Measurements from ENCODE around the gene SPOPL.

Gene SPOPL

DNA sequence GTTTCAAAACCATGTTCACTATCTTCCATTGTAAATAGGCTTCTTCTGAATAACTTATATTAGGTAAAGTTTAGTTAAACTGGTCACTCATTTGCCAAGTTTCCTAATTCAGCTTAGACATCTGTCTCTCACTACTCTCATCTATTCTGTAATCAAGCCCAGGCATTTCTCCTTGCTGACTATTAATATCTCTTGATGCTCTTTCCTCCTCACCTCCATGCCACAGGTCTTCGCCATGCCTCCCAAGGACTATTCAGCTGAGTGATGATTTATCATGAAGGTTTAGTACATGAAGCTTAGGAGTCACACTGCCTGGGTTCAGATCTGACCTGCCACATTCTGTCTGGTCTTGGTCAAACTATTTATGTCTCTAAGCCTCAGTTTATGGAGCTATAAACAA is 115.5 kb downstream of the SPOPL start:
- TF ChIP-seq Cebpa-rat (IDR thresholded peaks at IDR 0.05) = no peak
- no peak overlapping the region for H3K4me2 ChIP-seq
- no peak overlapping the region for H3K9ac ChIP-seq
- H3K9me3 ChIP-seq (replicated peaks in 1 of 11) = no peaks in the 10 kb centered on the region
- no peaks in the 10 kb centered on the region for H3K27me3 ChIP-seq
- H3K4me1 ChIP-seq = no peaks in the 10 kb centered on the region
- no peaks in the 10 kb centered on the region for H3K36me3 ChIP-seq
- H4K20me1 ChIP-seq = no peaks in the 10 kb centered on the region
- H3K27ac ChIP-seq = no peak overlapping the region
- H3K4me3 ChIP-seq = no peak overlapping the region

DNA sequence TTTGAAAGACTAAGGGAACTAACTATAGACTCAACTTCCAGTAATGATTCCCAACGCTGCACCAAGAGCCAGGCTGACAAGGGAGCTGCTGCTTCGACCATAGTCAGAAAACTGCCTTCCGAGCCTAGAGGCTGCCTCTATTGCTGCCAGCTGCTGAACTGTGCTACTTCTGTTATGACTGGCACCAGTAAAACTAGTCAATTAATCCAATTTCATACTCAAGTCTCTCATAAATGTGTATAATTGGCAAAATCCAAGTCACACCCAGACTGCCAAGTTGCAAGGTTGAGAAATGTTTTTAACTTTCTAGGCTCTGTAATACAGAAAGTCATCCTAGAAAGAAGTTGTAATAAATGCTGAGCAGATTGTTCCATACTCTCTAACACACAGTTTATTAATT is 117.4 kb downstream of the SPOPL start:
- no peaks in the 10 kb centered on the region for H3K9me3 ChIP-seq (replicated peaks in 1 of 11)
- no peak overlapping the region for H3K9ac ChIP-seq
- no peak overlapping the region for H3K27ac ChIP-seq
- H3K4me3 ChIP-seq = no peak overlapping the region
- H3K36me3 ChIP-seq = no peaks in the 10 kb centered on the region
- H3K4me1 ChIP-seq = peaks cover 0 to 6% (median 0%) of the 10 kb centered on the region in 10 experiments; a peak in 1 of 20 replicates
- TF ChIP-seq Cebpa-rat (IDR thresholded peaks at IDR 0.05) = no peak
- no peaks in the 10 kb centered on the region for H4K20me1 ChIP-seq
- no peak overlapping the region for H3K4me2 ChIP-seq
- H3K27me3 ChIP-seq = no peaks in the 10 kb centered on the region

DNA sequence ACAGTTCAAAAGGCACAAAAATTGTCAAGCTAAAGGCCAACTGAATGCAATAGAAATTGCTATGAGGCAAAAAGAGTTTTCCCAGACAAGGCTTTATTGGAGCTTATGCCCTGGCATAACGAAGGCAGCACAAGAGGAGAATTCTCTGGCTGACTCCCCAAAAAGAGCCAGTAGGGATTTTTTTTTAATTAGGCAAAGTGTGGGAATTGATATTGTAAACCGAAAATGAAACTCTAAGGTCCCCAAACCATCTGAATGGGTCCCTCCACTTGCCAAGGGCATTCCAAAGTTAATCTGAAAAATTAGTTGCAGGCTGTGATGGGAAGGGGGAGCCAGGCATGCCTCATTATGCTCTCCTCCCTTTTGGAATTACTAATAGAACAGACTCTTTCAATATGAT is 118.9 kb downstream of the SPOPL start:
- H3K27me3 ChIP-seq = no peaks in the 10 kb centered on the region
- H3K9ac ChIP-seq = no peak overlapping the region
- no peak for TF ChIP-seq Cebpa-rat (IDR thresholded peaks at IDR 0.05)
- H3K36me3 ChIP-seq = no peaks in the 10 kb centered on the region
- H4K20me1 ChIP-seq = no peaks in the 10 kb centered on the region
- peaks cover 0 to 6% (median 0%) of the 10 kb centered on the region in 10 experiments; a peak in 1 of 20 replicates for H3K4me1 ChIP-seq
- H3K27ac ChIP-seq = no peak overlapping the region
- H3K4me2 ChIP-seq = no peak overlapping the region
- no peaks in the 10 kb centered on the region for H3K9me3 ChIP-seq (replicated peaks in 1 of 11)
- no peak overlapping the region for H3K4me3 ChIP-seq

DNA sequence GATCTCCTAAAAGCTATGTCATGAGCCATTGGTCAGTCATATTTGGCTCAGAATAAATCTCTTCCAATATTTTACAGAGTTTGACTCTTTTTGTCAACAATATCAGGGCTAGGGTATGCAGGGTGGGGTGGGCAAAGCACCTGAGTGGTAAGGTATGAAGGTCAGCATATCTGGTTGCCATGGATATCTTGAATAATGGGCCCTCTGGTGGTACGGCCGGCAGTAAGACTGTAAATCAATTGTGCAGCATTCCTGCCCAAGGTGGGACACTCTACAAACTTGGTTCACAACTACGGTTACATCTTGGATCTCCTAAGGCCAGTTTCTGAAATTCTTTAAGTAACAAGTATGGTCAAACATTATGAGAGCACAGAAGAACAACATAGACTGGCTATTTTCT is 119.6 kb downstream of the SPOPL start:
- TF ChIP-seq Cebpa-rat (IDR thresholded peaks at IDR 0.05) = no peak
- Histone ChIP-seq H3K27me3 (no peaks in the 10 kb centered on the region), H4K20me1 (no peaks in the 10 kb centered on the region), H3K9ac (no peak overlapping the region), H3K9me3 (replicated peaks in 1 of 11) (no peaks in the 10 kb centered on the region), H3K27ac (no peak overlapping the region), H3K4me1 (peaks cover 0 to 6% (median 0%) of the 10 kb centered on the region in 10 experiments; a peak in 1 of 20 replicates), H3K36me3 (no peaks in the 10 kb centered on the region), H3K4me2 (no peak overlapping the region), H3K4me3 (no peak overlapping the region)

DNA sequence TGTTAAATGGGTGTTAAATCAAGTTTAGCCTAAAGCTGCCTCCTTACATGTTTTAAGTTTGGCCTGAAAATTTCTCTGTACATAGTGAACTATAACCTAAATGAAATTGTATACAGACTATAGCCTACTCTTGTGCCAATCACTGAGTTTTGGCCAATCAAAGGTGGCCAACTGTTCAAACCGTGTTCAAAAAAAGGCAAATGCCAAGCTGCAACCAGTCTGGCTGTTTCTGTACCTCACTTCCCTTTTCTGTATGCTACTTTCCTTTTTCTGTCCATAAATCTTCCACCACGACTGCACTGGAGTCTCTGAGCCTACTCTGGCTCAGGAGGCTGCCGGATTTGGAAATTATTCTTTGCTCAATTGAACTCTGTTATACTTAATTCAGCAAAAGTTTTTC is 121.0 kb downstream of the SPOPL start:
- Histone ChIP-seq H4K20me1 (no peaks in the 10 kb centered on the region), H3K36me3 (no peaks in the 10 kb centered on the region), H3K9ac (no peak overlapping the region), H3K27ac (no peak overlapping the region), H3K4me1 (peaks cover 0 to 6% (median 0%) of the 10 kb centered on the region in 10 experiments; a peak in 1 of 20 replicates), H3K4me3 (no peak overlapping the region), H3K4me2 (no peak overlapping the region), H3K27me3 (no peaks in the 10 kb centered on the region), H3K9me3 (replicated peaks in 1 of 11) (no peaks in the 10 kb centered on the region)
- TF ChIP-seq Cebpa-rat (IDR thresholded peaks at IDR 0.05) = no peak

All from BLaER1 treated with 17β-estradiol and CSF1 and Interleukin-3, amounts not matched to agents 10 nM and 100 nM (cell line).